HepG2 (cell line): ENCODE results near the gene EZH1. TPM values are rescaled to one million over a fixed set of nuclear protein-coding genes. Genes with fewer than 3 reads are reported as not detected.
A peak's percentile ranks its signal among the peaks of the same experiment; 100 is the strongest.

Source experiments
- EHMT2 ChIP-seq: fragments of 200-600 bp; sonication (generic); IDR thresholded peaks from 2 replicates; pipeline ENCODE4 v1.7.0; 2017; ENCODE audit warnings: antibody characterized with exemption, low read depth, low read length, borderline replicate concordance
- FOSL2 ChIP-seq: sonication (generic); formaldehyde crosslinking; IDR thresholded peaks from 2 replicates; pipeline ENCODE4 v1.4.0; 2020; ENCODE audit warnings: missing genetic modification reagents
- FOXA3 ChIP-seq: IDR thresholded peaks from 2 replicates; pipeline ENCODE4 v1.6.1; 2016; ENCODE audit warnings: missing genetic modification reagents, missing compliant biosample characterization
- GFI1 ChIP-seq: sonication (generic); formaldehyde crosslinking; IDR thresholded peaks from 2 replicates; pipeline ENCODE4 v1.5.0; 2020; ENCODE audit warnings: missing genetic modification reagents, mild to moderate bottlenecking, borderline replicate concordance
- NFE2L1 ChIP-seq: sonication (generic); formaldehyde crosslinking; IDR thresholded peaks from 2 replicates; pipeline ENCODE4 v1.4.0; 2020; ENCODE audit warnings: missing genetic modification reagents, mild to moderate bottlenecking, borderline replicate concordance
- NONO ChIP-seq, 2 experiments: fragments of 450-650 bp in 1 of 2; sonication (generic) in 1 of 2; formaldehyde crosslinking in 1 of 2; IDR thresholded peaks in 1 of 2; conservative IDR thresholded peaks in 1 of 2; 2 replicates each; pipeline versions ENCODE4 v1.6.1 to v1.8.0; 2017 to 2022; ENCODE audit warnings: mild to moderate bottlenecking in 1 of 2, missing genetic modification reagents in 1 of 2, moderate library complexity in 1 of 2
- SP1 ChIP-seq, 2 experiments: fragments of 450-650 bp in 1 of 2; sonication (generic) in 1 of 2; formaldehyde crosslinking in 1 of 2; IDR thresholded peaks; 2 replicates each; pipeline versions ENCODE4 v1.4.0 to v1.6.1; 2016 to 2020; ENCODE audit warnings: missing genetic modification reagents in 1 of 2
- SUZ12 ChIP-seq: fragments of 150-350 bp; IDR thresholded peaks from 2 replicates; pipeline ENCODE4 v1.6.1; 2014; ENCODE audit warnings: low read depth, low read length
- ZC3H4 ChIP-seq: sonication (generic); formaldehyde crosslinking; IDR thresholded peaks from 2 replicates; pipeline ENCODE4 v1.4.0; 2020; ENCODE audit warnings: missing genetic modification reagents, borderline replicate concordance
- ZKSCAN8 ChIP-seq: IDR thresholded peaks from 2 replicates; pipeline ENCODE4 v1.6.1; 2016; ENCODE audit warnings: borderline replicate concordance, missing genetic modification reagents, missing compliant biosample characterization
- ZNF142 ChIP-seq: sonication (generic); formaldehyde crosslinking; IDR thresholded peaks from 2 replicates; pipeline ENCODE4 v1.4.0; 2020; ENCODE audit warnings: missing genetic modification reagents
- ZNF335 ChIP-seq: sonication (generic); formaldehyde crosslinking; IDR thresholded peaks from 2 replicates; pipeline ENCODE4 v1.4.0; 2020; ENCODE audit warnings: missing genetic modification reagents
- ZNF597 ChIP-seq: sonication (generic); formaldehyde crosslinking; IDR thresholded peaks from 2 replicates; pipeline ENCODE4 v1.5.0; 2020; ENCODE audit warnings: missing genetic modification reagents
- ZNF776 ChIP-seq: sonication (generic); formaldehyde crosslinking; IDR thresholded peaks from 2 replicates; pipeline ENCODE4 v1.4.0; 2020; ENCODE audit warnings: mild to moderate bottlenecking, missing genetic modification reagents
- polyA plus RNA-seq, 8 experiments: library from polyadenylated mRNA; depleted of rRNA in 3 of 8; stranded (reverse) in 7 of 8; unstranded in 1 of 8; fragments of >200 nt; fragmentation: Illumina TruSeq in 4 of 8; extraction: Trizol in 4 of 8; gene quantifications; 2 replicates each; pipeline versions ENCODE4 v1.2.1 to v1.2.3, GENCODE V29; 2011 to 2016; ENCODE audit warnings: low read depth in 4 of 8, missing spikeins in 1 of 8, mixed read lengths in 1 of 8; ENCODE audit not compliant: insufficient read depth in 1 of 8
- total RNA-seq, 5 experiments: library from RNA; depleted of rRNA; stranded (reverse); fragments of >200 nt; fragmentation: Illumina TruSeq; extraction: Trizol; gene quantifications; 2 replicates each; pipeline ENCODE4 v1.2.3, GENCODE V29; 2016; ENCODE audit warnings: low read depth in 1 of 5
- TF ChIP-seq, protein P1 (sequence below): sonication (generic); formaldehyde crosslinking; IDR thresholded peaks from 2 replicates; pipeline ENCODE4 v1.9.0; 2021; ENCODE audit warnings: missing genetic modification reagents, mild to moderate bottlenecking, borderline replicate concordance
- TF ChIP-seq, protein P2 (sequence below): IDR thresholded peaks from 2 replicates; pipeline ENCODE4 v1.6.1; 2012; ENCODE audit warnings: inconsistent platforms
- TF ChIP-seq, protein P3 (sequence below): sonication (generic); formaldehyde crosslinking; IDR thresholded peaks from 2 replicates; pipeline ENCODE4 v1.4.0; 2020; ENCODE audit warnings: missing genetic modification reagents

EZH1 gene
- total and polyA plus RNA-seq, 2 of the 13 experiments (the other 11 are each of a cell fraction or from before 2014, with no cell fraction given): 11.6 to 24.0 TPM

DNA sequence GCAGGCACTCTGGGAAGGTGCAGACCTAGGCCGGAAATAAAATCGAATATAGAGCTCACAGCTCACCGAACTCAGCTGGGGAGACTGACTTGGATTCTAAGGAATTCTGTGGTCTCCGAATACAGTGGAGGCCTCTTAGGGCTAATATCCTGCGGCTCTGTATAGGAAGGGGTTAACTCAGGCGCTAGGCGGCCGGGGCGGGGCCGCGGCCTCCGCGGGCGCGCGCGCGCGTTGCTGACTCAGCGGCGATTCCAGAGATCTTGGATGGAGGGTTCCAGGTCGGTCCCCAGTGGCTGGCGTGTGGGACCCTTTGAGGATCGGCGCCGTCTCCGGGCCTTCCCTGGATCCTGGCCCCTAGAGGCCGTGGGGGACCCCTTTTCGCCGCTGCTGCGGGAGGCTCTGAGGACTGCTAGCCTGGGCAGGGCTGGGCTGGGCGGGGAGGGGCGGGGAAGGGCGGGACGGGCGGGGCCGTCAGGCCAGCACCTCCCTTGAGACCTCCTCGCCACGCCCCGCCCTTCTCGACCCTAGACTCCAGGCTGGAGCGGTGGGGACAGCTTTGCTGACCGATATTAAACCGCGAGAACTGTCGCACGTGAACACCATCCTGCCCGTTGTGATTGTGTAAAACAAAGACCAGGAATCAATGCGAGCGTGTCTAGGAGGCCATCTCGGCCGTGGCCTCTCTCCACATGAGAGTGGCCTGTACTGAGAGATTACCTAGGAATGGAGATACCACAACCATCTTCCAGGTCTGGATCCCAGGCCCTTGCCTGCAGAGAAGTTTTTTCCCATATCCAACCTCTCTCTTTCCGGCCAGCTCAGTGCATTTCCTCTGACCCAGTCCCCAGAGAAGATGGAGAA lies 66.7 kb downstream of the EZH1 start (continued):
- TF ChIP-seq ZNF142 (CRISPR knock-in tag) (peak; percentile 80), NFE2L1 (CRISPR knock-in tag) (0 out of 2 replicates have a peak, but pooled peaks have one; percentile 68), FOXA3 (CRISPR knock-in tag) (peak; percentile 69), ZNF776 (CRISPR knock-in tag) (no peak), ZKSCAN8 (CRISPR knock-in tag) (peak; percentile 79), GFI1 (CRISPR knock-in tag) (peak; percentile 76), SUZ12 (no peak), ZC3H4 (CRISPR knock-in tag) (peak; percentile 75; the same call in 1 of the 2 replicates), ZNF335 (CRISPR knock-in tag) (no peak), EHMT2 (no peak), FOSL2 (peak; percentile 48), NONO (IDR thresholded peaks at IDR 0.05) (no peak), NONO (CRISPR knock-in tag; conservative IDR thresholded peaks at IDR 0.05) (no peak), ZNF597 (CRISPR knock-in tag) (no peak), SP1 (IDR thresholded peaks at IDR 0.05) (no peak), SP1 (CRISPR knock-in tag; IDR thresholded peaks at IDR 0.05) (no peak; the same call in 1 of the 2 replicates)
- TF ChIP-seq, protein P1, sequence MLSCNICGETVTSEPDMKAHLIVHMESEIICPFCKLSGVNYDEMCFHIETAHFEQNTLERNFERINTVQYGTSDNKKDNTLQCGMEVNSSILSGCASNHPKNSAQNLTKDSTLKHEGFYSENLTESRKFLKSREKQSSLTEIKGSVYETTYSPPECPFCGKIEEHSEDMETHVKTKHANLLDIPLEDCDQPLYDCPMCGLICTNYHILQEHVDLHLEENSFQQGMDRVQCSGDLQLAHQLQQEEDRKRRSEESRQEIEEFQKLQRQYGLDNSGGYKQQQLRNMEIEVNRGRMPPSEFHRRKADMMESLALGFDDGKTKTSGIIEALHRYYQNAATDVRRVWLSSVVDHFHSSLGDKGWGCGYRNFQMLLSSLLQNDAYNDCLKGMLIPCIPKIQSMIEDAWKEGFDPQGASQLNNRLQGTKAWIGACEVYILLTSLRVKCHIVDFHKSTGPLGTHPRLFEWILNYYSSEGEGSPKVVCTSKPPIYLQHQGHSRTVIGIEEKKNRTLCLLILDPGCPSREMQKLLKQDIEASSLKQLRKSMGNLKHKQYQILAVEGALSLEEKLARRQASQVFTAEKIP (CRISPR knock-in tag): no peak
- TF ChIP-seq, protein P2, sequence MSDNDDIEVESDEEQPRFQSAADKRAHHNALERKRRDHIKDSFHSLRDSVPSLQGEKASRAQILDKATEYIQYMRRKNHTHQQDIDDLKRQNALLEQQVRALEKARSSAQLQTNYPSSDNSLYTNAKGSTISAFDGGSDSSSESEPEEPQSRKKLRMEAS: peak; percentile 92
- TF ChIP-seq, protein P3, sequence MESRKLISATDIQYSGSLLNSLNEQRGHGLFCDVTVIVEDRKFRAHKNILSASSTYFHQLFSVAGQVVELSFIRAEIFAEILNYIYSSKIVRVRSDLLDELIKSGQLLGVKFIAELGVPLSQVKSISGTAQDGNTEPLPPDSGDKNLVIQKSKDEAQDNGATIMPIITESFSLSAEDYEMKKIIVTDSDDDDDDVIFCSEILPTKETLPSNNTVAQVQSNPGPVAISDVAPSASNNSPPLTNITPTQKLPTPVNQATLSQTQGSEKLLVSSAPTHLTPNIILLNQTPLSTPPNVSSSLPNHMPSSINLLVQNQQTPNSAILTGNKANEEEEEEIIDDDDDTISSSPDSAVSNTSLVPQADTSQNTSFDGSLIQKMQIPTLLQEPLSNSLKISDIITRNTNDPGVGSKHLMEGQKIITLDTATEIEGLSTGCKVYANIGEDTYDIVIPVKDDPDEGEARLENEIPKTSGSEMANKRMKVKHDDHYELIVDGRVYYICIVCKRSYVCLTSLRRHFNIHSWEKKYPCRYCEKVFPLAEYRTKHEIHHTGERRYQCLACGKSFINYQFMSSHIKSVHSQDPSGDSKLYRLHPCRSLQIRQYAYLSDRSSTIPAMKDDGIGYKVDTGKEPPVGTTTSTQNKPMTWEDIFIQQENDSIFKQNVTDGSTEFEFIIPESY (CRISPR knock-in tag): 0 out of 2 replicates have a peak, but pooled peaks have one; percentile 26
